CD1c-positive myeloid dendritic cell (primary cell): ENCODE data around the gene MYO6.
"Not testable (repeated sequence)": the region's sequence is repeated elsewhere in the genome, so short reads cannot be mapped to it uniquely, and the experiment has no call there.

Experiments used
- DNase-seq: peaks from one replicate; pipeline ENCODE4 v3.0.0-alpha.2; 2016; ENCODE audit errors: extremely low spot score

The MYO6 gene

GRCh38 chr6:75748743-75749538, at the start of gene MYO6:
TSS of gene MYO6 (plus strand) at chr6:75749239. CDS start at chr6:75817548, 68,309 bp downstream.
- peak; percentile 63 for DNase-seq

GRCh38 chr6:75708334-75708733, 40.7 kb upstream of the MYO6 start:
- DNase-seq: not testable (repeated sequence)

DNA sequence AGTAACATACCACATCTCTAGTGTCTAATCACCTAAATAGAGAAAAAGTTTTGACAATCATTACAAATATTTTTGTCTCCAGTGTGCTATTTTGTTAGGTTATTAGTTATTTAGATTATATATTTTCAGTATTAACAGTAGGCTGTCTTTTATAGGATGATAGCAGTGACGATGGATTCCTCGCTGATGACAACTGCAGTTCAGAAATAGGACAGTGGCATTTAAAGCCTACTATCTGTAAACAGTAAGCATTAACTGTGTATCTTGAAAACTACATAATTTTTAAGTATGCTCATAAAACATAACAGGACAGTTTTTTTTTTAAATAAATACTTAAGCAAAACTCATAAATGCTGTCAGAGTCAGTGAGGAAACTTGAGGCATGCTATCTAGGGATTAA, 37.9 kb upstream of the MYO6 start:
- DNase-seq: no peak

- DNase-seq: no peak
Measured at GRCh38 chr6:75719133-75719532, 29.9 kb upstream of the MYO6 start.

DNA sequence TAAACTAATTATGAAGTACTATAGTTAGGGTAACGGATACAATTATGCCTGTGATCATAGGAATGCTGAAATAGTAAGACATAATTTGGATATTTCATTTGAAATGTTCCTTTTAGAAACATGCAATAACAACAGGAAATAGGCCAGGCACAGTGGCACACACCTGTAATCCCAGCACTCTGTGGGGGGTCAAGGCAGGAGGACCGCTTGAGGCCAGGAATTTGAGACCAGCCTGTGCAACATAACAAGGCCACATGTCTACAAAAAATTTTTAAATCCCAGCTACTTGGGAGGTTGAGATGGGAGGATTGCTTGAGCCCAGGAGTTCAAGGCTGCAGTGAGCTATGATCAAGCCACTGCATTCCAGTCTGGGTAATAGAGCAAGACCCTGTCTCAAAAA, 25.7 kb upstream of the MYO6 start:
- no peak for DNase-seq

- DNase-seq: no peak
Measured at GRCh38 chr6:75727206-75727605, 21.8 kb upstream of the MYO6 start.

GRCh38 chr6:75731029-75731428, 18.0 kb upstream of the MYO6 start:
- DNase-seq: not testable (repeated sequence)

GRCh38 chr6:75735491-75736186, 13.4 kb upstream of the MYO6 start:
- DNase-seq: peak; percentile 8

DNA sequence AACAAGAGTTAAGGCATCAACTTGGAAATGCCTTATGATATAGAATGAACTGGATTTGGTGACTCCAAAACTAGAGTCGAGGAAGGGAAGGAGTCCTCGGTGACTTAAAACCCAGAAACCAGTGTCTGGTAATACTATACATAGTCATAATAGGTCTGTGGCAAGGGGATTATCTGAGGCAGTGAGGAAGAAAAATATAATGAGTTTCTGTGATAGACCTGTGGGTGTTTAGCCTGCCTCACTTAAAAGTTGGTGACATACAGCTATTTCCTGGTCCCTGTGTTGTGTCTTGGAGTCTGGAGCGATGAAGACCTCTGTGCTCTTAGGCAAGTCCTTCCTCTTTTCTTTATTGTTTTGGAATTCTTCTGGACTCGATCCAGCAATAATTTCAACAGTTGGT, 5.1 kb upstream of the MYO6 start:
- DNase-seq: no peak

GRCh38 chr6:75745404-75745803, 3.6 kb upstream of the MYO6 start:
- no peak for DNase-seq

DNA sequence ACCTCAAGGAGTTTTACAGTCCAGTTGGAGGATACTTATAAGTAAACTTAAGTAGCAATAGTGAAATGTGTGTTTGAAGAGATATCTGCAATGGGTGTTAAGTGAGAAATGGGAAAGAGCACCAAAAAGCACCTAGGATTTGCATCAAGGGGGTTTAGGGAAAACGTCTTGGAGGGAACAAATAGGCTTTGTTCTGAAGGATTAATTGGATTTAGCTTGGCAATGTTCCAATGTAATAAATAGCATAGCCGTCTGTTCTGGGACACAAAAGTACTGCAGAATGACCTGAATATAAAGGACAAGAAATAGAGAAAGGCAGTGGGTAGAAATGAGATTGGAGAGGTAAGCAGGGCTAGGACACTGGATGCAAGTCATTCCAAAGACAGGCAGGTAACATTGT, 2.8 kb upstream of the MYO6 start:
- DNase-seq: no peak

- DNase-seq: no peak
Measured at GRCh38 chr6:75747152-75747992, 1.7 kb upstream of the MYO6 start.

- DNase-seq: peak; percentile 33
Measured at GRCh38 chr6:75748003-75748742, 866 bp upstream of the MYO6 start.

DNA sequence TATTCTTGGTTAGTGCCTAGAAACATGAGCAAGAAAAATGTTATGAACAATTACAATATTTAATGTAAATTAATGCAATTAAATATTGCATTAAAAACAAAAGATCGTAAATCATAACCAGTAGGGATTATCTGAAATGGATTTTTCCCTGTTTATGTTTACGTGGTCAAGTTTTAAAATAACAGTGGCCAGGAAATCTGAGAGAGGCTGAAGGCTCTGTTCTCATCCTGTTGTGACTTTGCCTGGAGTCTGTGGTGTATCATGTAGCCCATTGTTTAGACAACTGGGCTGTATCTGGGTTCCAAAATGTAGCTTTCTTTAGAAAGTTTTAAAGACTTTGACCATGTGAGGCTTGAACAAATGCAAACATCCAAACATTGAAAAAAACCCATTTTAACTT, 2.4 kb downstream of the MYO6 start:
- no peak for DNase-seq

DNA sequence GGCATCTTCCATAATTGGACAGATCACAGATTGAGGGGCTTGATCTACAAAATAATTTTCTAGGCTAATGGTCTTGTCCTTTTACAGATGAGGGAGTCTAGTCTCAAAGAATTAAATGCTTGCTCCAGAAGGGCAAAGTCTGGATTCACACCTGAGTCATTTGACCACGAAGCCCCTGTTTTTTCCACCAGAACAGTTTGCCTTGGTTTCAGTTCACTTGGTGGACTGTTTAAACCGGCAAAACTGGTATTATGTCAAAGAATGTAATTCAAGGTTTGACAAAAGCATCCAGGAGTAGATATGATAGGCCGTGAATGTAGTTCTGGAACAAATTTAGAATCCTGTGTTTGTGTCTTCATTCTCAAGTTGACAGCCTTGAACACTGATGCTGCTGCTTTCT, 3.3 kb downstream of the MYO6 start:
- DNase-seq: no peak

- DNase-seq: no peak
Measured at GRCh38 chr6:75755704-75756103, 6.7 kb downstream of the MYO6 start.

GRCh38 chr6:75757295-75757694, 8.3 kb downstream of the MYO6 start:
- DNase-seq: no peak

GRCh38 chr6:75758061-75758460, 9.0 kb downstream of the MYO6 start:
- DNase-seq: no peak

GRCh38 chr6:75759207-75759606, 10.2 kb downstream of the MYO6 start:
- no peak for DNase-seq

GRCh38 chr6:75760320-75760719, 11.3 kb downstream of the MYO6 start:
- no peak for DNase-seq

- no peak for DNase-seq
Measured at GRCh38 chr6:75761489-75761888, 12.4 kb downstream of the MYO6 start.

DNA sequence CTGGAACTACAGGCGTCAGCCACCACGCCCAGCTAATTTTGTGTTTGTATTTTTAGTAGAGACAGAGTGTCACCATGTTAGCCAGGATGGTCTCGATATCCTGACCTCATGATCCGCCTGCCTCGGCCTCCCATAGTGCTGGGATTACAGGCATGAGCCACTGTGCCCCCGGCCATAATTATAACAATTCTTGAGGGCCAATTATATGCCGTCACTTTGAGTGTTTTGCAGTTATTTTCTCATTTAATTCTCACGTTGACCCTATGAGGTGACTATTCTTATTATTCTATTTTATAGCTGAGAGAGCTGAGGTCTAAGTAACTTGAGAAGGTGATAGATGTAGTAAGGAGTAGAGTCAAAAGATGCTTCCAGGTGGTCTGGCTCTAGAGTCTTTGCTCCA, 13.0 kb downstream of the MYO6 start:
- no peak for DNase-seq
